WI38 (cell line): ENCODE results near the gene U2AF1L4.
"Not testable (repeated sequence)": the region's sequence is repeated elsewhere in the genome, so short reads cannot be mapped to it uniquely, and the experiment has no call there.

ENCODE experiments used
- H3K4me3 ChIP-seq: 2 replicates; pipeline ENCODE4 v1.5.1; 2011; ENCODE audit warnings: low read depth, mild to moderate bottlenecking, control low read depth, low read length
- CTCF ChIP-seq: IDR thresholded peaks from 2 replicates; pipeline ENCODE4 v1.5.1; 2012; ENCODE audit warnings: low read depth, mild to moderate bottlenecking, control low read depth, low read length

Gene U2AF1L4

DNA sequence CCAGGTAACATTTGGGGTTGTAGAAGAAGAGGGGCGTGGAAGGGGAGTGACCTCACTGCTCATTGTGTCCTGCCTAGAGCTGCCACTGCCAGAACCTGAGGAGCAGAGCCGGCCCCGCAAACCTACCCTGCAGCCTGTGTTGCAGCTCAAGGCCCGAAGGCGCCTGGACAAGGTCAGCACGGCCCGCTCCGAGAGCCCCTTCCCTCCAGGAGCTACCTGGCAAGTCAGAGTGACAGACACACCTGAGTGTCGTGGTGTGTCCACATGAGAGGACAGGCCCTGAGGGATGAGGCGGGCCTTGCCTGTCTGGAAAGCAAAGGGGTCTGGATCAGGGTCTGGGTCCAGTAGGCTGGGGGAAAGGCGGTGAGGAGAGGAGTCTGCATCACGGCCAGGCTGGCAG lies 20.7 kb downstream of the U2AF1L4 start:
- TF ChIP-seq CTCF, result no peak

GRCh38 chr19:35724132-35724531 lies 21.1 kb downstream of the U2AF1L4 start:
- not testable (repeated sequence) for H3K4me3 ChIP-seq

More for the DNA sequence above, 20.7 kb downstream of the U2AF1L4 start:
- H3K4me3 ChIP-seq, result no peak overlapping the region

DNA sequence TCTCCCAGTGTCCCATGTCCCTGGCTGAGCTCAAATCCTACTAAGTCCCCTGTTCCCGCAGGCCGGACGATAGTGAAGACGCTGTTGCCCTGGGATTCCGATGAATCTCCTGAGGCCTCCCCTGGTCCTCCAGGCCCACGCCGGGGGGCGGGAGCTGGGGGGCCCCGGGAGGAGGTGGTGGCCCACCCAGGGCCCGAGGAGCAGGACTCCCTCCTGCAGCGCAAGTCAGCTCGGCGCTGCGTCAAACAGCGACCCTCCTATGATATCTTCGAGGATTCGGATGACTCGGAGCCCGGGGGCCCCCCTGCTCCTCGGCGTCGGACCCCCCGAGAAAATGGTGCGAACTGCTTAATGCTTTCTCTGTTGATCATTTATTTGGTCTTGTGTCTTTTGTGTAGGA lies 21.5 kb downstream of the U2AF1L4 start:
- no peak overlapping the region for H3K4me3 ChIP-seq
- TF ChIP-seq CTCF, result no peak

GRCh38 chr19:35722897-35723296 lies 22.3 kb downstream of the U2AF1L4 start:
- H3K4me3 ChIP-seq, result no peak overlapping the region
- TF ChIP-seq CTCF, result no peak

DNA sequence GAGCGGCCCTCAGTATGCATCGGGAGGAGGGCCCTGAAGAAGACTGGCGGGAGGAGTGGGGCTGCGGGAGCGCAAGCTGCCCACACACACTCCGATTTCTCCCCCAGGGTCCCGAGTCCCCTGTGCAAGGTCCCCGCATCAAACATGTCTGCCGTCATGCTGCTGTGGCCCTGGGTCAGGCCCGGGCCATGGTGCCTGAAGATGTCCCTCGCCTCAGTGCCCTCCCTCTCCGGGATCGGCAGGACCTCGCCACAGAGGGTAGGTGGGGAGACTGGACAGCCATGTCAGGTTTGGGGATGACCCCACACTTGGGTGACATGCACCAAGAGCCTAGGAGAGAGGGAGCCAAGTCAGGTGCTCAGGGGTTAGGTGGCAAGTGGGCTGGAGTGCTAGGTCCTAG lies 22.8 kb downstream of the U2AF1L4 start:
- H3K4me3 ChIP-seq, result no peak overlapping the region
- no peak for TF ChIP-seq CTCF

GRCh38 chr19:35721374-35721773 lies 23.8 kb downstream of the U2AF1L4 start:
- TF ChIP-seq CTCF, result no peak

DNA sequence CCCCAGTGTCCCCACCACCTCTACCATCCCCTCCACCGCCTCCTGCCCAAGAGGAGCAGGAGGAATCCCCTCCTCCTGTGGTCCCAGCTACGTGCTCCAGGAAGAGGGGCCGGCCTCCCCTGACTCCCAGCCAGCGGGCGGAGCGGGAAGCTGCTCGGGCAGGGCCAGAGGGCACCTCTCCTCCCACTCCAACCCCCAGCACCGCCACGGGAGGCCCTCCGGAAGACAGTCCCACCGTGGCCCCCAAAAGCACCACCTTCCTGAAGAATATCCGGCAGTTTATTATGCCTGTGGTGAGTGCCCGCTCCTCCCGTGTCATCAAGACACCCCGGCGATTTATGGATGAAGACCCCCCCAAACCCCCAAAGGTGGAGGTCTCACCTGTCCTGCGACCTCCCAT lies 24.6 kb downstream of the U2AF1L4 start:
- H3K4me3 ChIP-seq, result no peak overlapping the region
- no peak for TF ChIP-seq CTCF

More at GRCh38 chr19:35721374-35721773, 23.8 kb downstream of the U2AF1L4 start:
- H3K4me3 ChIP-seq, result no peak overlapping the region

- no peak for TF ChIP-seq CTCF
- no peak overlapping the region for H3K4me3 ChIP-seq
Observed at GRCh38 chr19:35720163-35720524, 25.1 kb downstream of the U2AF1L4 start.
